Epithelial cell of esophagus (primary cell): ENCODE measurements around the gene RSU1.

Source experiments
- DNase-seq: peaks from one replicate; pipeline ENCODE4 v3.0.0; 2010; ENCODE audit warnings: low read depth
- H3K4me3 ChIP-seq: 2 replicates; pipeline ENCODE4 v1.5.1; 2011; ENCODE audit warnings: mild to moderate bottlenecking, low read length, control low read depth
- CTCF ChIP-seq: IDR thresholded peaks from 2 replicates; pipeline ENCODE4 v1.5.1; 2011; ENCODE audit warnings: low read depth, mild to moderate bottlenecking, low read length, control low read depth, inconsistent platforms; ENCODE audit not compliant: insufficient read depth; ENCODE audit errors: missing control alignments

RSU1 gene

GRCh38 chr10:16817125-16818019 lies at the start of gene RSU1:
TSS of gene RSU1 (minus strand) at chr10:16817424. CDS start at chr10:16817081, 343 bp downstream.
- peak; percentile 100 for DNase-seq
- no peak for TF ChIP-seq CTCF
- H3K4me3 ChIP-seq: peak within 1 kb of the TSS; percentile 91

- H3K4me3 ChIP-seq: no peak overlapping the region
- DNase-seq: no peak
- TF ChIP-seq CTCF: no peak
These were observed 49.5 kb upstream of the RSU1 start for GRCh38 chr10:16866541-16867275.

GRCh38 chr10:16865766-16866165 lies 48.5 kb upstream of the RSU1 start:
- no peak overlapping the region for H3K4me3 ChIP-seq
- no peak for DNase-seq
- TF ChIP-seq CTCF: no peak

GRCh38 chr10:16863766-16864165 lies 46.5 kb upstream of the RSU1 start:
- no peak overlapping the region for H3K4me3 ChIP-seq
- no peak for DNase-seq
- no peak for TF ChIP-seq CTCF

DNA sequence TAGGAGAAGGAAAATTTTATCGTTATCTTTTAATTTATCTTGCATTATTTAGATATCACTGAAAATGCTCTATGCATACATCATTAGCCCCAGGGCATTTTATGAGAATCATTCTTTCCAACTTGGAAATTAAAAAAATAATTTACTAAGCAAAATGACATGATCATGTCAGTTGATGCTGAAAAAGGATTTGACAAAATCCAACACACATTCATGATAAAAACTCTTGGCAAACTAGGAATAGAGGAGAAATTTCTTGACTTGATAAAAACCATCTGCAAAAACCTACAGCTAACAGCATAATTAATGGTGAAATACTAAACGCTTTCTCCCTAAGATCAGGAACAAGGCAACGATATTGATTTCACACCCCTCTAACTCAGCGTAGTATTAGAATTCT lies 40.2 kb upstream of the RSU1 start:
- DNase-seq: no peak
- no peak overlapping the region for H3K4me3 ChIP-seq
- TF ChIP-seq CTCF: no peak

DNA sequence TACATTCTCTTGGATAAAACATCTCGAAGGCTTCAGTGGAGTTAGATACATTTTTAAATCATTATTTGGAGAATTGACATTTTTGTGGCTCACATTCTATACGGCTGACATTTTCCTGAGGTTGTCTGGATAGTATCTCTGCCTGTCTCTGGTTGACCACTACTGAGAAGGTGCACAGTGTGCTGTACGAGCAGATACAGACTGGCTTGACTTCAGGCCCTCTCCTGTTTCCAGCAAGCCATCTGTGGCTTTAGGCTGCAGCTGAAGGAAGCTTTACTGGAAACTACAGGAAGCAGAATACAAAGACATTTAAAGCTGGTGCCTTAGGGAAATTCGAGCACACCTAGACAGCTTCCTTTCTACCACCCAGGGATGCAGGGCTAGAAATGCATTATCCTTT lies 39.3 kb upstream of the RSU1 start:
- DNase-seq: no peak
- no peak overlapping the region for H3K4me3 ChIP-seq
- no peak for TF ChIP-seq CTCF
